OCI-LY1 (cell line): ENCODE data around the gene CIC.
"Not testable (repeated sequence)": the region's sequence is repeated elsewhere in the genome, so short reads cannot be mapped to it uniquely, and the experiment has no call there.

Experiments used
- EZH2 ChIP-seq: fragments of 200-600 bp; sonication (generic), shearing (Covaris generic); IDR thresholded peaks from 2 replicates; pipeline ENCODE4 v1.8.0; 2017; ENCODE audit warnings: borderline replicate concordance, mixed run types, mild to moderate bottlenecking, antibody characterized with exemption, low read length, moderate library complexity, mixed read lengths
- TF ChIP-seq, protein P1 (sequence below): fragments of 200-600 bp; sonication (generic), shearing (Covaris generic); IDR thresholded peaks from 2 replicates; pipeline ENCODE4 v1.5.1; 2017; ENCODE audit warnings: mild to moderate bottlenecking, antibody characterized with exemption, low read length, moderate library complexity, mixed read lengths

DNA sequence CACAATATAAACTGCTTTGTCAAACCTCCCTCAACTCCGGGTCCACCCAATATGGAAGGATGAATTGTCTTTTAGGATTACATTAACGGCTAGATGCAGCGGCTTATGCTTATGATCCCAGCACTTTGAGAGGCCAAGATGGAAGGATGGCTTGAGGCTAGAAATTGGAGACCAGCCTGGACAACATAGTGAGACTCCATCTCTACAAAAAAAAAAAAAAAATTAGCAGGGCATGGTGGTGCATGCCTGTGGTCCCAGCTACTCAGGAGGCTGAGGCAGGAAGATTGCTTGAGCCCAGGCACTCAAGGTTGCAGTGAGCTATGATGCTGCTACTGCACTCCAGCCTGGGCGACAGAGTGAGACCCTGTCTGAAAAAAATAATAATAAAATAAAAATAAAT lies 2.9 kb upstream of the CIC start:
- not testable (repeated sequence) for TF ChIP-seq EZH2
- TF ChIP-seq, protein P1, sequence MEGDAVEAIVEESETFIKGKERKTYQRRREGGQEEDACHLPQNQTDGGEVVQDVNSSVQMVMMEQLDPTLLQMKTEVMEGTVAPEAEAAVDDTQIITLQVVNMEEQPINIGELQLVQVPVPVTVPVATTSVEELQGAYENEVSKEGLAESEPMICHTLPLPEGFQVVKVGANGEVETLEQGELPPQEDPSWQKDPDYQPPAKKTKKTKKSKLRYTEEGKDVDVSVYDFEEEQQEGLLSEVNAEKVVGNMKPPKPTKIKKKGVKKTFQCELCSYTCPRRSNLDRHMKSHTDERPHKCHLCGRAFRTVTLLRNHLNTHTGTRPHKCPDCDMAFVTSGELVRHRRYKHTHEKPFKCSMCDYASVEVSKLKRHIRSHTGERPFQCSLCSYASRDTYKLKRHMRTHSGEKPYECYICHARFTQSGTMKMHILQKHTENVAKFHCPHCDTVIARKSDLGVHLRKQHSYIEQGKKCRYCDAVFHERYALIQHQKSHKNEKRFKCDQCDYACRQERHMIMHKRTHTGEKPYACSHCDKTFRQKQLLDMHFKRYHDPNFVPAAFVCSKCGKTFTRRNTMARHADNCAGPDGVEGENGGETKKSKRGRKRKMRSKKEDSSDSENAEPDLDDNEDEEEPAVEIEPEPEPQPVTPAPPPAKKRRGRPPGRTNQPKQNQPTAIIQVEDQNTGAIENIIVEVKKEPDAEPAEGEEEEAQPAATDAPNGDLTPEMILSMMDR = not testable (repeated sequence)
